Activated naive CD4-positive, alpha-beta T cell treated with anti-CD3 and anti-CD28 coated beads for 36 hours (primary cell): ENCODE data around the gene HOXA4. TPM values are rescaled to one million over a fixed set of nuclear protein-coding genes. Genes with fewer than 3 reads are reported as not detected.

Source experiments
- CTCF ChIA-PET: fragments of 350-600 bp; sonication (Branson Sonifier 250); formaldehyde crosslinking; loops from one replicate; lab custom pipeline; 2021; ENCODE audit warnings: antibody characterized with exemption; lab: Charles Lee
- DNase-seq: peaks from one replicate; pipeline ENCODE4 v3.0.0-alpha.2; 2020
- H3K27ac Mint-ChIP-seq: one replicate; pipeline ENCODE4 v1.8.0; 2021; ENCODE audit warnings: mild to moderate bottlenecking, mixed read lengths
- H3K27me3 Mint-ChIP-seq: one replicate; pipeline ENCODE4 v1.8.0; 2021; ENCODE audit warnings: low read depth, mixed read lengths
- H3K36me3 Mint-ChIP-seq: one replicate; pipeline ENCODE4 v1.8.0; 2021; ENCODE audit warnings: low read depth, mixed read lengths
- H3K4me1 Mint-ChIP-seq: one replicate; pipeline ENCODE4 v1.8.0; 2021; ENCODE audit warnings: low read depth, mixed read lengths
- H3K4me3 Mint-ChIP-seq: one replicate; pipeline ENCODE4 v1.8.0; 2021; ENCODE audit warnings: mild to moderate bottlenecking, moderate library complexity, mixed read lengths
- H3K9me3 Mint-ChIP-seq: one replicate; pipeline ENCODE4 v1.8.0; 2021; ENCODE audit warnings: mixed read lengths
- intact Hi-C: fragments of 100-400 bp; cut with micrococcal nuclease; formaldehyde crosslinking; loops from one replicate; pipeline ENCODE4 v1.15.1; 2023
- total RNA-seq, 2 experiments: library from RNA; stranded (reverse); gene quantifications; one replicate each; pipeline ENCODE4 v1.2.3, GENCODE V29; 2021

The HOXA4 gene
- total RNA-seq, 2 experiments from 2014 or later, result 0.14 TPM; not detected in 1

DNA sequence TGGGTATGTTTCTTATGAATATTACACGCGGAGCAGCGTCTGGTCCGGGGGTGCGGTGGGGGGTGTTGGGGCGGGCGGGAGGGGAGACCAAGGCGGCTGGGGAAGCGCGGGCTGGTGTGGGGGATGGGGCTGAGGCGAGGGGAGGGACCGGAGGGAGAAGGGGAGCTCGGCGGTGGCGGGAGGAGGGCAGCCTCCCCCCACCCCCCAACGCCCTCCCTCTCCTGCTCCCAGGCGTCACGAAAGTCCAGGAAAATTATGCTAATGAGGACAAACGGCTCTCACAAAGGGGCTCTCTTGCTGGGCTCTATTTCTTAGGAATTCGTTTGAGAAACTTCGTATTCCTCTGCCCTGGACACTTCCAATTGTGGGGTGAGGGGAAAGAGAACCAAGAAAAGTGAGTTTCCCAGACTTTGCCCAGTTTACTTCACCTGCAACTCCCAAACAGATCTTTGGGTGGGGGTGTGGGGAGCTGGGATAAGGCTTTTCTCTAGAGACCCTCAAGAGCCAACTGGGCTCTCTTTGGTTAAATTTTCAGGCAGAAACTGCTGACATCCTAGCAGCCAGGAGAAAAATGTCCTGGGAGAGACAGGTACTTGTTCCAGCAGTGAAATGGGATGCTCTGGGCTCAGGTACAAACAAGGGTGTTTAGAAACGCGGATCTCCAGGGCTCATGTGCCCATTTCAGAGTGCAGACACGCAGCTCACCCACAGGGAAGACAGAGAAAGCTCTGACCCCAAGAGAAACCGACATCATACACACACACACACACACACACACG lies 16.4 kb downstream of the HOXA4 start:
- no peak for DNase-seq
- no peak overlapping the region for H3K4me3 Mint-ChIP-seq
- no peaks in the 10 kb centered on the region for H3K36me3 Mint-ChIP-seq
- no peaks in the 10 kb centered on the region for H3K4me1 Mint-ChIP-seq
- peaks cover 5% of the 10 kb centered on the region for H3K27me3 Mint-ChIP-seq
- intact Hi-C loops, result no loop called here
- H3K9me3 Mint-ChIP-seq, result no peaks in the 10 kb centered on the region
- H3K27ac Mint-ChIP-seq, result no peak overlapping the region
- CTCF ChIA-PET, result no interaction called here

GRCh38 chr7:27112955-27113949 lies 17.3 kb downstream of the HOXA4 start:
- intact Hi-C loops, result no loop called here
- no peak for DNase-seq
- H3K9me3 Mint-ChIP-seq, result no peaks in the 10 kb centered on the region
- no peaks in the 10 kb centered on the region for H3K4me1 Mint-ChIP-seq
- no peaks in the 10 kb centered on the region for H3K36me3 Mint-ChIP-seq
- peaks cover 5% of the 10 kb centered on the region for H3K27me3 Mint-ChIP-seq
- CTCF ChIA-PET, result no interaction called here
- no peak overlapping the region for H3K4me3 Mint-ChIP-seq
- H3K27ac Mint-ChIP-seq, result no peak overlapping the region

DNA sequence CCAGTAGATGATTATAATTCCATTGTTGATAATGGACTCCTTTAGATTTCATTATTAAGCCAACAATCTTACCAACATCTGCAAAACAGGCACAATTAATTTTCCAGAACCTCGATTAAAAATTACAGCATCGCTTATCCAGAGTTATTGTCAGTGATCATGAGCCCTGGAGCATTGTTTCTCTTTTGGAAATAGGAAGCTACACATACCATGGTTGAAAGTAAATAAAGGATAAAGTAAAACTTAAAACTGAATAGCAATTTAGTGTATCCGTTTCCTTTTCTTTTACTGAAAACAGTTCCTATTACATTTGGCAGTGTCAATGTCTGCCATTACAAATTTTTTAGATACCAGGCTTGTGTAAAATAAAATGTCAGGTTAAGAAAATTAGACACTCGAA lies 18.2 kb downstream of the HOXA4 start:
- intact Hi-C loops, result no loop called here
- no peak overlapping the region for H3K4me3 Mint-ChIP-seq

DNA sequence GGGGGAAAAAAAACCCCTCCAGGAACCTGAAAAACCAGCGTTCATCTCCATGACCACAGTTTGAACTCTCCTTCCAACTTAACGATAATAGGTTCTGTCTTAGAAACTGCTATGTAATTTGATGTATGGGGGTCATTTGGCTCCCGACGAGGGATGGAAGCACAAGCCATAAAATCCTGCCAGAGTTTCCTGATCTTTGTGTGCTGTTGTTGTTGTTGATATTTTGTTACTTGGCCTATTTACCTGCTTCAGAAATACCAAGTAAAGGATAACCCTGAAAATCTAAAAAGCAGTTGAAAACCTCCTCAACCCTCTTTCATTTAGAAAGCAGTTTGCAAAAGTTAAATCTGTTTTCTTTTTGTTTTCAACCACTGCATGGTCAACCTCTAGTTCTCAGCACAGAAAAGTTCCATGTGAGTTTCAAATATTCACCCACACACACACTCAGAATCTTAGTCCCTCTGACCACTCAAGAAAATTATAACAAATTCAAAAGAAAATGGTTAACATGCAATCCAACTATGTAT lies 18.7 kb downstream of the HOXA4 start:
- DNase-seq, result no peak
- Mint-ChIP-seq H3K4me1 (no peaks in the 10 kb centered on the region), H3K27ac (no peak overlapping the region), H3K27me3 (peaks cover 5% of the 10 kb centered on the region), H3K4me3 (no peak overlapping the region), H3K36me3 (peaks cover 1% of the 10 kb centered on the region), H3K9me3 (no peaks in the 10 kb centered on the region)
- CTCF ChIA-PET, result no interaction called here
- intact Hi-C loops, result no loop called here

More for the DNA sequence above, 18.2 kb downstream of the HOXA4 start:
- no peaks in the 10 kb centered on the region for H3K4me1 Mint-ChIP-seq
- H3K36me3 Mint-ChIP-seq, result peaks cover 1% of the 10 kb centered on the region
- H3K27ac Mint-ChIP-seq, result no peak overlapping the region
- DNase-seq, result no peak
- CTCF ChIA-PET, result no interaction called here
- no peaks in the 10 kb centered on the region for H3K9me3 Mint-ChIP-seq
- peaks cover 5% of the 10 kb centered on the region for H3K27me3 Mint-ChIP-seq

GRCh38 chr7:27111042-27111750 lies 19.4 kb downstream of the HOXA4 start:
- CTCF ChIA-PET, result no interaction called here
- no peaks in the 10 kb centered on the region for H3K9me3 Mint-ChIP-seq
- H3K27ac Mint-ChIP-seq, result no peak overlapping the region
- no peak for DNase-seq
- H3K4me3 Mint-ChIP-seq, result no peak overlapping the region
- intact Hi-C loops, result no loop called here
- H3K27me3 Mint-ChIP-seq, result peaks cover 5% of the 10 kb centered on the region
- H3K36me3 Mint-ChIP-seq, result peaks cover 1% of the 10 kb centered on the region
- H3K4me1 Mint-ChIP-seq, result no peaks in the 10 kb centered on the region

- CTCF ChIA-PET, result no interaction called here
- Mint-ChIP-seq H3K9me3 (no peaks in the 10 kb centered on the region), H3K36me3 (peaks cover 1% of the 10 kb centered on the region), H3K4me3 (no peak overlapping the region), H3K27me3 (peaks cover 13% of the 10 kb centered on the region), H3K27ac (no peak overlapping the region), H3K4me1 (no peaks in the 10 kb centered on the region)
- DNase-seq, result no peak
- intact Hi-C loops, result no loop called here
These were observed 20.1 kb downstream of the HOXA4 start for GRCh38 chr7:27110186-27111031.

- H3K27ac Mint-ChIP-seq, result no peak overlapping the region
- H3K36me3 Mint-ChIP-seq, result peaks cover 1% of the 10 kb centered on the region
- CTCF ChIA-PET, result no interaction called here
- intact Hi-C loops, result no loop called here
- H3K9me3 Mint-ChIP-seq, result no peaks in the 10 kb centered on the region
- H3K4me3 Mint-ChIP-seq, result no peak overlapping the region
- no peaks in the 10 kb centered on the region for H3K4me1 Mint-ChIP-seq
- DNase-seq, result no peak
- peaks cover 16% of the 10 kb centered on the region for H3K27me3 Mint-ChIP-seq
These were observed 20.9 kb downstream of the HOXA4 start for GRCh38 chr7:27109466-27110185.

DNA sequence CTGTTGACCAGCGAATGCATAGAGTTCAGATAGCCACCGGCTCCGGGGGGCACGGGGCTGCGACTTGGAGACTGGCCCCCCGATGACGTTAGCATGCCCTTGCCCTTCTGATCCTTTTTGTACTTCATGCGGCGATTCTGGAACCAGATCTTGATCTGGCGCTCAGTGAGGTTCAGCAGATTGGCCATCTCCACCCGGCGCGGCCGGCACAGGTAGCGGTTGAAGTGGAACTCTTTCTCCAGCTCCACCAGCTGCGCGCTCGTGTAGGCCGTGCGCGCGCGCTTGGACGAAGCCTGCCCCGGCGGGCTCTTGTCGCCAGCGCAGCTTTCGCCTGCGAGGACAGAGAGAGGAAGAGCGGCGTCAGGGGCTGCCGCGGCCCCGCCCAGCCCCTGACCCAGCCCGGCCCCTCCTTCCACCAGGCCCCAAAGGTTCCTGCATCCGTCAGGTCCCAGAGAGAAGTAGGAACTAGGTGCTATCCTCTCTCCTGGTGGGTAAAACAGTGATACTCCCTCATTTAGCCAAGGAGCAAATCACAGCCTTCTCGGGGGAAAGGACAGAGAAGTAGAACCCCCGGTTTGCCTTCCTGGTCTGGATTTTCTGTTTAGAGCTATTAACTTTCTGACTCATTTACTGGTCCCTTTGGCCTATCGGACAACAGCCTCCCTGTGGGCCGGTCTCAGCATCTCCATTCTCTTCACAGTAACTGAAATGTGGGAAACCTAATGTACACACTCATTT lies 22.0 kb downstream of the HOXA4 start:
- Mint-ChIP-seq H3K4me1 (peaks cover 3% of the 10 kb centered on the region), H3K4me3 (no peak overlapping the region), H3K27ac (no peak overlapping the region), H3K27me3 (peaks cover 24% of the 10 kb centered on the region), H3K36me3 (peaks cover 1% of the 10 kb centered on the region), H3K9me3 (no peaks in the 10 kb centered on the region)
- DNase-seq, result no peak
- intact Hi-C loops, result no loop called here
- CTCF ChIA-PET, result no interaction called here

DNA sequence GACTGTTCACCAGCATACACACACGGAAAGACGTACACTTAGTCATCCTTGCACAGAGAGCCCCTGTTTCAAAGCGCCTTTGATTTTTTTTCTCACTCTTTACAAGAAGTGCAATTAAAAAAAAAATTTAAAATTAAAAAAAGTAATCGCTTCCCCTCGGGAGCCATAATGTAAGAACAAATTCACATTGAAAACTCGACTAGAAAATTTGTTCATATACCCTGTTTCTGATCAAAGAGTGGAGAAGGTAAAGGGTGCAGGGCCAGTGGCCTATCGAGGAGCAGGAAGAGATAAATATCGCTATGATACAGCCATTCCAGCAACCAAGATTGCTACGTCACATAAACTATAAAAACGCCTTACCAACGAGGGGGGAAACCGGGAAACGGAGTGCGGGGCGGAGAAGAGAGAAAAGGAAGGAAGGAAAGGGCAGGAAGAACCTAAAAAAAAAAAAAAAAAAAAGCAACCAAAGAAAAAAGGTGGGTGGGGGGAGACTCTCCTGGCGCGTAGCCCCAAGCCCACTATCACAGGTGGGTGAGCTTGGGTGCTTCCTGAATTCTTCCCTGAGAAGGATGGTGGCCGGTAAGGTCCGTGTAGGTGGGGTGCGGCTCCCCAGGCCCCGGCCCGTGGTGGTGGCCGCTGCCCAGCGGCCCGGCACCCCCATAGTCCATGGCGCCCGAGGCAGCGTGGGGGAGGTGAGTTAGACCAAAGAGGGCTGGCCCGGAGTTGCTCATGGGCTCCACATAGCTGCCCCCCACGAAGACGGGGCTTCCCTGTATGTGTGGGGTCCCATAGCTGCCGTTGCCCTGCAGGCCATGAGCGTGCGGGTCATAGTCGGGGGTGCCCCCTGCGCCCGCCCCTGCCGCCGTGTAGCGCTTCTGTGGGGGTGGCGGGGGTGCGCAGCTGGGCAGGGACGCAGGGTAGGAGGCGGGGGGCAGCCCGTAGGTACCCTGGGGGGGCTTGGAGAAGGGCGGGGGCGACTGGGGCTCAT lies 22.9 kb downstream of the HOXA4 start:
- peaks cover 1% of the 10 kb centered on the region for H3K36me3 Mint-ChIP-seq
- H3K4me1 Mint-ChIP-seq, result peaks cover 8% of the 10 kb centered on the region
- no peaks in the 10 kb centered on the region for H3K9me3 Mint-ChIP-seq
- H3K27me3 Mint-ChIP-seq, result peaks cover 33% of the 10 kb centered on the region
- H3K4me3 Mint-ChIP-seq, result no peak overlapping the region
- H3K27ac Mint-ChIP-seq, result no peak overlapping the region
- CTCF ChIA-PET, result no interaction called here
- DNase-seq, result no peak
- intact Hi-C loops, result no loop called here

DNA sequence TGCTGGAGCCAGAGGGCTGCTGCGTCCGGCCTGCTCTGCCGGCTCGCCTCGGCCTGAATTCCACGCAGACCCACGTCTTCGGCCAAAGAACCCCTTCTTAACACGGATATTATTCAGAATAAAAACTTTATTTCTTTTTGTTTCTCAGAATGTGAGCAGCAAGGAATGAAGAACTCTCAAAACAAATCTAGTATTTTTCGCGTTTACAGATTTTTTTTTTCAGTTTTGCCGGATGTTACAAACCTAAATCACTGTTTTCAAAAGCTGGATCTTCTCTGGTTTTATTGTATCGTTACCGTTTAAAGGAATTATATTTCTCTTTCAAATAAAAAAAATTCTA lies 23.7 kb downstream of the HOXA4 start:
- CTCF ChIA-PET, result interaction anchor here (0.7 kb wide), 1 partner anchor 692 kb away, joined by 3 read pairs; no protein-coding TSS in a partner anchor
- intact Hi-C loops, result no loop called here
- no peak for DNase-seq
- Mint-ChIP-seq H3K9me3 (no peaks in the 10 kb centered on the region), H3K36me3 (peaks cover 1% of the 10 kb centered on the region), H3K27me3 (peaks cover 39% of the 10 kb centered on the region), H3K27ac (no peak overlapping the region), H3K4me3 (no peak overlapping the region), H3K4me1 (peaks cover 11% of the 10 kb centered on the region)
